GM19240 (cell line): ENCODE results near the gene MYL1.

Experiments used
- DNase-seq: peaks from one replicate; pipeline ENCODE4 v3.0.0; 2011; ENCODE audit warnings: low spot score; ENCODE audit not compliant: insufficient read length

The MYL1 gene

DNA sequence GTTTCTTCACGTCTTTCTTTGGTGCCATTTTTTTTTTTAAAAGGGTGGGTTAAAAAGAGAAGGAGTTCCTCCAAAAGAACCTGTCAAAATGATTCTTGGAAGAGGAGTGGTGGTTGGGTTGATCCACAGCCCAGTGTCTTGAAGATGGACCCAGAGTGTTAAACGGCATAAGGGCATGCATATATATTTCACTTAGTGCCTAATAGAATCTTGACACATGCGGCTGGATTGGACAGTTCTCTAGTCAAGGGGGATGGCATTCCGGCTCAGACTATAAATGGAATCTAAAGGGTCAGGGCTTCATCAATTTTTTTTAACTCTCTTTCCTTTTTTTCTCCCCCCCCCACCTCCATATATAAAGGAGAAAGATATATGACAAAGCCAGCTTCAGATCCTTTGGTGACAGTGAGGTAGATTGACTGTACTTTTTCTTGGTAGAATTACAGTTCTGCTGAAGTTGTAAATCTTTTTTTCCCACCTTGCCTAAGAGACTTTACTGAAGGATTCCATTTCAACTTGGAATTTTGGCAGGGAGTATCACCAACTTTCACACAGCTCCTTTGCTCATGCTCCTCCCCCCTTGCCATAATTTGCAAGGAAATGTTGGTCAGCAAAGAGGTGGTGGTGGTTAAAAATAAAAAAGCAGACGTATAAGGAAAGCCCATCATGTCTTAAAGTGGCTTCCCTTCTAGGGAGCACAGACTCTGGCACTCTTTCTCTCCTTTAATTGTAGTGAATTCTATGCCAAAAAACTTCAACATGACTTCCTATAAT is at the start of gene MYL1:
TSS of gene MYL1 (minus strand) at position 160 of the 774 bp plus-strand sequence. CDS start at position 28, 132 bp downstream.
- no peak for DNase-seq

DNA sequence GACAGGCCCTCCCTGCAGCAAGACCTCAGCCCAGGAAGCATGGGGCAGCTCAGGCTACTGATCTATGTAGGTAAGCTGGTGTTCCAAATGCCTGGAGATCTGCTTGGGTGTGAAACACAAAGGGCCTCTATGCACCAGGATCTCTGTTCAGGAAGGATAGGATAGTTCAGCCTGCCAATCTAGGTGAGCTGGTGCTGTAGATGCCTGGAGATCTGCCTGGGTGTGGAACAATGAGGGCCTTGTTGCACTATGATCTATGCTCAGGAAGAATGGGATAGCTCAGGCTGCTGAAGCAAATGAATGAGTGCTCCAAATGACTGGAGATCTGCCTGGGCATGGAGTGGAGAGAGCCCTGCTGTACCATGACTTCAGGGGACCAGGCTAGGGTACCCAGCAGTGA is 48.9 kb upstream of the MYL1 start:
- DNase-seq, result no peak

DNA sequence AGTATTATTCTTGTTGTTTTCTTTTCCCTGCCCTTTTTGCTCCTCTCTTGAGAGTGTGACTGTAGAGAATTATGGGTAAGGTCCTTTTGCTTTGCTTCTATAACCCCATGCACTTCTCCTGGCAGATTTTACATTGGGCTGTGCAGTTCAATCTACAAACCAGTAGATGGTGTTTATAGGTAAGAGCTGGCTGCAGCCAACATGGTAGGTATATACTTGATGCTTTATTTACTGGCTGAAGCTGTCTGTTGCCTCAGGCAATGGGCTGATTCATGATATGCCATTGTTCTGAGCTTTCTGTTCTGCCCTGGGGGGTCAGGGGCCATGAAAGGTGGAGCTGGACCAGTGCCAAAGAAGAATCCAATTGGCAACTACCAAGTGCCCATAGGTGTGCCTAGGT is 48.3 kb upstream of the MYL1 start:
- DNase-seq, result no peak

DNA sequence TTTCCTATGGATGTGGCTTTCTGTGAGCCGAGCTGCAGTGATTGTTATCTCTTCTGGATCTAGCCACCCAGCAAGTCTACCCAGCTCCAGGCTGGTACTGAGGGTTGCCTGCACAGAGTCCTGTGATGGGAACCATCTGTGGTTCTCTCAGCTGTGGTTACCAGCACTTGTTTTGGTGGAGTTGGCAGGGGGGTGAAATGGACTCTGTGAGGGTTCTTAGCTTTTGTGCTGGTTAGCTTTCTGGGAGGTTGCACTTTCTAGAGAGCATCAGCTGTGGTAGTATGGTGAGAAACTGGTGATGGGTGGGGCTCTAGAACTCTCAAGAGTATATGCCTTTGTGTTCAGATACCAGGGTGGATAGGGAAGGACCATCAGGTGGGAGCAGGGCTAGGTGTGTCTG is 45.4 kb upstream of the MYL1 start:
- no peak for DNase-seq

DNA sequence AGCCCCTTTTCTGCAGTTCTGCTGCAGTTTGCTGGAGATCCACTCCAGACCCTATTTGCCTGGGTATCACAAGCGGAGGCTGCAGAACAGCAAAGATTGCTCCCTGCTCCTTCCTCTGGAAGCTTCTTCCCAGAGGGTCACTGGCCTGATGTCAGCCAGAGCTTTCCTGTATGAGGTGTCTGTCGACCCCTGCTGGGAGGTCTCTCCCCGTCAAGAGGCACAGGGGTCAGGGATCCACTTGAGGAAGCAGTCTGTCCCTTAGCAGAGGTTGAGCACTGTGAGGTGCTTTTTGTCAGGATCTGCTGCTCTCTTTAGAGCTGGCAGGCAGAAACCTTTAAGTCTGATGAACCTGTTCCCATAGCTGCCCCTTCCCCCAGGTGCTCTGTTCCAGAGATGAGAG is 42.0 kb upstream of the MYL1 start:
- DNase-seq, result no peak

DNA sequence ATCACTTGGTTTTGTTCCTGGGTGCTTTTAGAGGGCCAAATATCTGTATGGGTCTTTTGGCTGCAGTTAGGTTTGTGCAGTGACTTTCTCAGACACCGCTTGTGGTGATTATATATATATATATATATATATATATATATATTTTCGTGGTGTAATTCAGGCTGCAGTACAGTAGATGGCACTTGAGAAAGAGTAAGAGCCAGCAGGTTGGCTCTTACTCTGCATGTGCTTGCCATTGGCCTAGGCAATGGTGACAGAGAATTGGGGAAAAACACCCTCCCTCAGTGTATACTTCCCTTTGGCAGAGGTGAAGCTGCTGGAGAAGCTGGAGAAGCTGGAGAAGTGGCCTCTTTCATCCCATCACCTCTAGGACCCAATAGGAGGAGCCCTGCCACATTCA is 22.2 kb upstream of the MYL1 start:
- DNase-seq, result no peak

DNA sequence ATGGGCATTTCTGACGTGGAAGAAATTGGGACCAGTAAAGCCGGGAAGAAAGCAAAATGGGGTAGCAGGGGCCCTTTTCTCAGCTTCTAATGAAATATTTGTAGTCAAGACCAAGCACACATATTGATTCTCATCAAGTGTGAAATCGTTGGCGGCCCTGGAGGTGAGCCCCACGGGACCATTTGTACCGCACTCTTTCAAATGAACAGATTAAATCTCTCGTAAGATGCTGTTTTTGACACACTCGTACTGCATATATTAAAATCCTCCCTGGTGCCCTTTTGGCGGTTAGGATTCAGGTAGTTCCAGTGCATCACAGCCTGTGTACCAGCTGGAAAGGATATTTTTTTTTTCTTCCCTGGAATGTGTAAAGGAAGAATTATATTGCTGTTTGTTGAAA is 9.9 kb upstream of the MYL1 start:
- no peak for DNase-seq

DNA sequence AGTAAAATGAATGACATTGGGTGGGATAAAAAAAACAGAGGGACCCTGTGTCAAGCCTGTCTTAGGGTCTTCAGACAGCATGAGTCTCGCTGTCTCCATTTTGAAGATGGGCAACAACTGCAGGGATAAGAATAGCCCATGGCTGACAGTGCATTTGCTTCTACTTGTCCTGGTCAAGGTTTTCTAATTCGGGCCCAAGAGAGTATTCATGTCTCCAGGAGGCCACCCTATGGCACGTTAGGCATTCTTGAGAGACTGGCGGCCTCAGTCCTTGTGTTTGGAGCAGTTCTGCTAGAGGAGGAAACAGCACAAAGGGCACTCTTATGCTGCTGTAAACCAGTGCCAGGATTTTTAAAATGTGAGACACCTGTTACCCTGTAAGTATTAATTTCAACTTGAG is 9.5 kb upstream of the MYL1 start:
- DNase-seq, result no peak

DNA sequence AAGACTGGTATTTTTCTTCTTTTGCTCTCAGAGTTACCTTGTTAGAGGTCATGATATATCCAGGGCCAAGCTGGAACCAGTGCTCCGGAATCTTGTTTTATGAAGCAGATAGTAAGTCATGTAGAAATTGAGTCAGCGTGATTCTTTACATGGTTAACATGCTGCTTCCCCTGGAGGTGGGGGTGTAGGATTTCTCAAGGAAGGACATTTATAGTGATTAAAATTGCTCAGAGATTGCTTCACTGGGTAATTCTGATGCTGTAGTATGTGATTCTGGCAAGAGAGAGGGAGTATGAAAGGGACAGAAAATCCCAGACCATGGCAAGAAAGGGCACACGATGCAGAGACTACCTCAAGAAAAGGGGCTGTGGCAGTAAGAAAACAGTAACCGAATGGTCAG is 8.0 kb upstream of the MYL1 start:
- DNase-seq, result no peak

DNA sequence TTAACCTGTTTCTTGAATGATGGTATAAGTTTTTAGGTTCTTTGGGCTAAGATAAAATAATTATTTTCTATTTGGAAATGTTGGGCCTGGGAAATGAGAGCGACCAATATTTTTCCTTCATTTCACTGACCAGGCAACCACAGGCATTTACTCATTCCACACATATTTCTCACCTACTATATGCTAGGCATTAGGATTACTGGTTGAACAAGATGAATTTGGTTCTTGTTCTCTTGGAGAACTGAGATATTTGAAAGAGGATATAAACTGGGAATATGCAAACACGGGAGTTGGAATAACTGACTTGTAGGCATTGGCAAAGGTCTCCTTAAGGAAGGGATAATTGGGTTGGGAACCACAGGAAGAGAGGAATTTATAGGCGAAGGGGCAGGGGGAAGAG is 3.9 kb upstream of the MYL1 start:
- DNase-seq, result no peak

DNA sequence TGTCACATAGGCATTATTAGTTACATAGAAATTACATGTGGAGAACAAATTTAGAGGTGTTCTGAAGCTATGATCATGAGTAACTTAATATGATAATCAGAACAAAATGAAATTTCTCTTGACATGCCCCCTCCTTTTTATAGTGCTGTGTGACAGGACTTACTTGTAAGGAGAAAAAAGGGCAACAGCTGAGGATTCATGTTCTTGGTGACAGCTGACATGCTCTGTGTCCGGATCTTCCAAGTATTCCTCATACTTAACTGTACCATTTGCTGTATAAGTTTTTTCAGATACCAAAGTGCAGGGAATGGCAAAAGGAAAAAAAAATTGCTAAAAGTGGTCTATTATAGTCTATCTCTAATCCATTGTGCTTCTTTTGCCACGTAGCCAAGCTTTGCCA is 3.5 kb upstream of the MYL1 start:
- no peak for DNase-seq

DNA sequence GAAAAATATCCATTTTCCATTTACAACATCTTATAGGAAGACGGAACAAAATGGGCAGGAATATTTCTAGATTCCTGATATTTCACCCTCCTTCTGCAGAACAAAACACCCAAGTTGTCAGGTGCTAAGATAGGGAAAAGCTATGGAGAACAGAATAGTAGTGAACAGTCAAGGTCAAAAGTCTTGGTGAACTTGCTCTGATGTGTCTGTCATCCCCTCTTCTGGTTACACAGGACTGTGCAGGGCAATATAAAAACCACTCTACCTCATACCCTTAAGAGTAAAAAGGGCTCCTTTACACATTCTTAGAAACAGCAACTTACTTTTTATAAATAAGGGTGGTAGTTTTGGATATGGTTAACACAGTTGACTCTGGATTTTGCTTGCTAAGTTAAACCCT is 4.4 kb downstream of the MYL1 start:
- no peak for DNase-seq

DNA sequence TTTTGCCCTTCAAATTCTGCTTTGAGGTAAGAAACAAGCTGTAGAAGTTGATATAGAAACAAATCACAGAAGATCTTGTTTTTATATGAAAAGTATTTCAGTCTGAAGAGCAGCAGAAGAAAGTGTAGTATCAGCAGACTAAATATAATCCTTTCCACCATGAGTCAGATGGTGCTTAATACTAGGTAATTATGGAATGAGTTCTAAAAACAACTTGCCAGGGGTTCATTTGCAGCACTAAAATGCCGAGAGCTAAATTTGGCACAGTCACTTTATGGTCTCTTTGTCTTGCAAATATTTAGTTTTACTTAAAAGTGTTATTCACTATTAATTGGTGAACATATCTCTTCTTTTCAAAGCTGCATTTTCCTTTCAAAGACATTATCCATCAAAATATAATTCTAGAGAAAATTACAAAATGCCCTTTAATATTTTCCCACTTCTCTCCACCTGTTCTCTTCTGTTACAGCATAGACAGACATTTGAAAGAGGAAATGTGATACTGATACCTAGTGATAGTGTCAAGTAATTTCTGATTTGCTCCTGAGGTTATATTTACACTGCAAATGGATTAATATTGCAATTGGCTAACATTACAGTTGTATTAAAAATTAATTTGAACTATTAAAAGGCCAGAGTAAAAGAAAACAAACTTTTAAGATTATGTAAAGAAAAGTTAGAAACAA is 5.3 kb downstream of the MYL1 start:
- DNase-seq, result no peak

DNA sequence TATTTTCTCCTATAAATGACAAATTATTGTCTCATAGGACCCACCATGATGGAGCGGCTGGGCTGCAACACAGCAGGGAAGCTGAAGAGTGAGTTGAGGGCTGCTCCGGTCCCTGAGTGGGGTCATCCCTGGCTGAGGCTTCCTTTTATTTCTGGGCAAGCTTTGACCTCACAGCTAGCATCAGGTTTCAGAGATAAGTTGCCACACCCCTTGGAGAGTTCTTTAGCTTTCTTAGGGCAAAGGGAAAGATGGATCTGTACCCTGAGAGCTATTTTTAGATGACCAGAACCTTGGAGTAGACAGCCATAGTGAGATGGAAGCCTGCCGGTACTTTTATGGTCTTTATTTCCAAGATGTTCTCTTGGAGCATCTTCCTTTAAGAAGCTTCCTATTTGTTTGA is 11.5 kb downstream of the MYL1 start:
- DNase-seq, result no peak

DNA sequence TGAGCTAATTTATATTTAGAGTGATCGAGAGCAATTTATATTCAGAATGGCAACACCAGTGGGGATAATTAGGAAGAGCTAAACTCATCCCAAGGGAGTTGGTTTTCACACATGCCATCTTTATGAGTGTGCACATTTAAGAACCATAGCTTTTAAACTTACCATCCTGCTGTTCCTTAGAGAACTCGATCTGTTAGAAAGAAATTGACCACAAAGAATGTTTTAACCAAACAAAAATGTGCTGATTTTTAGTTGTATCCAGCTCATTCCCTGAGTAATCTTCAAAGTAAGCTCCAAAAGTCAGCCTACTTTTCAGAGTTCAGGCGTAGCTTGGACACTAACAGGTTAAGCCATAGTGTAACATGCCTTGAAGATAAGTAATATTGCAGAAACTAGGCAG is 12.6 kb downstream of the MYL1 start:
- no peak for DNase-seq

DNA sequence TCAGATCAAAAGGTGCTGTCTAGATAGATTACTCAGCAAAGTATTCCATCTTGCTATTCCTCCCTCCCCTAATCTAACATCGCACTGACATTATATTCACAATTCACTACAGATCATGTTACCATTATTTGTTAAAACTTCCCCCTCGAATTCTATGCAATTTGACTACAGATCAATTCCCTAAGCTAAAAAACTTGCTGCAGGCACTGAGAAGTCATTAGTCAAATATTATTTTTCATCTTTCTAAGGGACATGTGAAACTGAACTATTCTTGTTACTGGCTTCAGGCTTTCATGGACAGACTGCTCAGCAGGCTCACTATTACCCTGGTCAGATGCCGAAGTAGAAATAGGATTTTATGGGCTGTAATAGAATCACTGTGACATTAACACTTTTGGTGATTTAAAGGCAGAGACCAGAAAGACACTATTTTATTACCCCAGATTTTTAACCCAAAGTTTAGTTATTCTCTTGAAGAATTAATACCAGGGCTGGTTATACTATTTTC is 15.1 kb downstream of the MYL1 start:
- DNase-seq, result no peak

DNA sequence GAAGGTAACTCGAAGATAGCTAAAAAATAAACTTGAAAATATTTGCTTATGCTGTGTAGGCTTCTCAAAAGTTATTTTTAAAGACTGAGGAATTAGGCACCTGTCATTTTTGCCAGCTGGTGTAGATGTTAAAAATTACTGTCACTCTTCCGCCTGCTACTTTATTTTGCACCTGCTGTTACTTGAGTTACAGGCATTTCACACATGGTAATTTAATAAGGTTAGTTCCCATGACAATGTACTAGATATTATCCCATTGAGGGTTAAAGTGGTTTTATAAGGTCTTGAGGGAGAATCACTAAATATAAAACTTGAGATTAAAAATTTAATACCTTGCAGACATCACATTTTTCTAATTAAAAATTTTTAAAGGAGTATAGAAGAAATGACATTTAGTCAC is 26.6 kb downstream of the MYL1 start:
- no peak for DNase-seq

DNA sequence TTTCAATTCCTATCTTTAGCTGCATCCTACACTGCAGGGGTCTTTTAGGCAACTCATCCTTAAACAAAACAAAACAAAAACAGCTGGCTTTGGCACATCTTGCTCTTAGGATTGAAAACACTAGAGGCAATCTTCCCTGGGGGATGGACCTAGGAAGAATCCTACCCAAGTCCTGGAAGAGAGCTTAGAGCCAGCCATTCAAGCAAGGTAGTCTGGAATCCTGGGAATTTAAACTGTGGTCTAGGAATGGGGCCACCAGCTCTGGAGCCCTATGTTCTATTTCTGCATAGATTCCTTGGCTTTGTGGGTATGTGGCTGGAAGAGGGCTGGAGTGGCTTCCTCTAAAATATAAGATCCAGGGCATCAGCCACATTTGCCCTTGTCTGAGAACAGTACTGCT is 27.7 kb downstream of the MYL1 start:
- DNase-seq, result no peak

DNA sequence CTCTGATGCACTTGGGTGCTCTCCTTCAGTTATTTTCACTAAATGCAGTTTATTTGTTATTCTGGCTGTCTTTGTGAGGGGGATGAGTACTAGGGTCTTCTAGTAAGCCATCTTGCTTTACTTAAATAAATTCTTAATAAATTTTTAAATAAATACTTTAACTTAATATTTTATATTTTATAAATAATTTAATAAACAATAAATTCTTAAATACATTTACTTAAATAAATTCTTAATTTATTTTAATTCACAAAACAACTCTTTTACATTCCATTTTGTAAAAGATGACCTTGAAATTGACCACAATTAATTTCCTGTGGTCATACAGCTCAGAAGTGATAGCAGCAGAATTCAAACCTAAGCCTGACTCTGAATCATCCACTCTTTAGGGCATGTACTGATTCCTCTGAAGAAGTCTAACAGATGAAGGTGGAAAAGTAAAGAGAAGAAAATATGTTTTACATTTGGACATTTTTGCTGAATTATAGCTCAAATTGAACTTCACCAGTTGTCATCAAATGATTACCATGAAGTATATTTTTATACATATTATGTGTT is 28.8 kb downstream of the MYL1 start:
- no peak for DNase-seq

DNA sequence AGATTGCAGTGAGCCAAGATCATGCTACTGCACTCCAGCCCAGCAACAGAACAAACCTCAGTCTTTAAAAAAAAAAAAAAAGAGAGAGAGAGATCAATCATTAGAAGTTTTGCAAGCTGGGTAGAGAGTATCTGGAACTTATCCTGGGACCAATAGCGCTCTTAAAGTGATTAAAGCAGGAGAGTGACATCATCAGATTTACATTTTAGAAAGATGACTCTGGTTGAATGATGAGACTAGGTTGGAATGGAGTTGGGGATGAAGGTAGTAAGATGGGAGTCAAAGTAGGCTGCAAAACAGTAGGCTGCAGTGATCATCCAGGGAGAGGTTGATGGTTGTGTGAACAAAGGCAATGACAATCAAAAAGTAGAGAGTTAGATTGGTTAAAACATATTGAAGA is 37.8 kb downstream of the MYL1 start:
- DNase-seq, result no peak

DNA sequence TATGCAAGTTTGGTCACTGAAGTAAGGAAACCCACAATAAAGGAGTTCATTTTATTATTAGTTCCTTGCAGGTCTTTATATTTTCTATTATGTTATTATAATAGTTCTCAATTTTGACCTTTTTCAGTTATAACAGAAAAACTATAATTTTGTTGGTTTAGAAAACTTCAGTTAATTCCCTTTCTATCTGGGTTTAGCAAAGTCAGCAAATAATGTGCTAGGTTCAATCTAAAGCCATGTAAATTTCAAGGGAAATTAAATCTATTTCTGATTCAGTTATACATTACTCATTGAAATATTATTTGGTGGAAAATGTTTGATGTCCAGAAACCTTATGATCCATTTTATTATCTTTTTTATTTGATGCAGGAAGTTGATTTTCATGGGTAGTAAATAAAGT is 43.7 kb downstream of the MYL1 start:
- no peak for DNase-seq

DNA sequence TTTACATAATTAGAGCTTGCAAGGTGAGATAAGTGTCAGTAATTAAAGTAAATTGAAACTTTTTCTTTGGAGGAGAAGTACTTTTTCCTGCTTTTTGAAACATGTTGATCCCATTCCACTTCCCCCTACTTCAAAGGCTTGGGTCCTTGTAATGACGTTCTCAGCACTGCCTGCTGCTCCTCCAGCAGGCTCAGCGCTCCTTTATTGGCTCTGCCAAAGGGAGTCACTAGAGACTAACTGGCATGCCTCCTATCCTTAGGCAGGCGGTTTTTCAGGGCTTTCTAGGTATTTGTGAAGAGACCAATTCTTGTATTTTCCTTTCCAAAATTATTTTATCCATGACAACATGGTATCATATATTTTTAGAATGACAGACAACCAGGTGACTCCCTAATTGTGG is 45.8 kb downstream of the MYL1 start:
- DNase-seq, result no peak

DNA sequence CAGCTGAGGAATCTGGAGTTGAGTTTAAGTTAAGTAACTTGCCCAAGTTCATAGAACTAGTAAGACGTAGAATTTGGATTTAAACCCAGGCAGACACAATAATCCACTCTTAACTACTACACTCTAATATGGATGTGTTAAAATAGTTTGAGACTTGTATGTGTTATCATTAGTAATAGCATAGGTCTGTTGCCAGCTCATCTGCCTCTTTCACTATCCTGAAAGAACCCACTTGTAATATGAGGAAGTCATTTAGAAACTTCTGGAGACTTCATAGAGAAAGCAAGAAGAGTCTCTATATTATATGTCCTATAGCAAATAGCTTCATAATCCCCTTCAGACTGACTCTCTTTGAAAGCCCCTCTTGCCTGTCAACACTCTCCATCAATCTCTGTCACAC is 46.7 kb downstream of the MYL1 start:
- DNase-seq, result no peak
